ENCODE measurements around the gene PRDM16.
A peak's percentile ranks its signal among the peaks of the same experiment; 100 is the strongest.

The PRDM16 gene

DNA sequence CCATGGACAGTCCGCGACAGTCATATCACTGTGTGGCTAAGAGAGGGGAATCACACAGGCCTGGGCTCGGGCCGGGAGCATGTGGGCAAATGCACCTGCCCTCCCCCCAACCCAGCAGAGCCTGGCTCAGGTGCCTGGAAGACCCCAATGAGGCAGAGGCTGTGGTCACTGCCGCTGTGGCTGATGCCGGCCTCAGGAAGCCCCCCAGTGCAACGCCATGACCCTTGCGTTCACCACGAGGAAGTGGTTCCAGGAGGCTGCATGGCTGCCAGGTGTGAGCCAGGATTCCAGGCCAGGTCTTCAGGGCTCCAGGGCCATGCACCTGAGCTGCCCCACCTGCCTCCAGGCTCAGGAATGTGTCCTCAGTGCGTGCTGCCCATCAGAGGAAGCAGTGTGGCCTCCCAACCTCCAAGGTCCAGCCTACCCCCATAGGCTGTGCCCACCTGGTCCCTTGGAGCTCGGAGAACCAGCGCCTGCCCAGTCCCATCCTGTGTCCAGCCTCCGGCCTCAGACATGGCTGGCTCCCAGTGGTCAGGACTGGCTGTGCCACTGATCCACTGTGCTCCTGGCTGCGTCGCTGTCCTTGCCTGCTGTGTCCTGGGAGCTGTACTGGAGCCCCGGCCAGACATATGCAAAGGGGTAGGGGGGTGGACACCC, 393.5 kb downstream of the PRDM16 start:
- no peak for DNase-seq

GRCh38 chr1:3463013-3463385, 394.0 kb downstream of the PRDM16 start:
- DNase-seq = peak; percentile 1

DNA sequence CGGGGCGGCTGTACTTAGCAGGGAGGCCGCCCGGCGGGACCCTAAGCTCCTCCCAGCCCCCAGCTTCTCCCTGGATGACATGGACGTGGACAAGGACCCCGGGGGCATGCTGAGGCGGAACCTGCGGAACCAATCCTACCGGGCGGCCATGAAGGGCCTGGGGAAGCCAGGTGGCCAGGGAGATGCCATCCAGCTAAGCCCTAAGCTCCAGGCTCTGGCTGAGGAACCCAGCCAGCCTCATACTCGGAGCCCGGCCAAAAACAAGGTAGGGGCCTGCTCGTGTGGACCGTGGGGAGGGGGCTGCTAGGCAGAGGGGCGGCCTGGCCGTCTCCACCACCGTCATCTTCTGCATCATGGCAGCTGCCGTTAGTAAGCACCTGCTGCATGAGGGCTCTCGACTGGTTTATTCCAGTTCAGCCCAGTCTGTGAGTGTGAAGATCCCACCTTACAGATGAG, 394.4 kb downstream of the PRDM16 start:
- no peak for DNase-seq

GRCh38 chr1:3463891-3464648, 395.1 kb downstream of the PRDM16 start:
- DNase-seq = peak; percentile 0

GRCh38 chr1:3464649-3465025, 395.6 kb downstream of the PRDM16 start:
- DNase-seq = no peak

DNA sequence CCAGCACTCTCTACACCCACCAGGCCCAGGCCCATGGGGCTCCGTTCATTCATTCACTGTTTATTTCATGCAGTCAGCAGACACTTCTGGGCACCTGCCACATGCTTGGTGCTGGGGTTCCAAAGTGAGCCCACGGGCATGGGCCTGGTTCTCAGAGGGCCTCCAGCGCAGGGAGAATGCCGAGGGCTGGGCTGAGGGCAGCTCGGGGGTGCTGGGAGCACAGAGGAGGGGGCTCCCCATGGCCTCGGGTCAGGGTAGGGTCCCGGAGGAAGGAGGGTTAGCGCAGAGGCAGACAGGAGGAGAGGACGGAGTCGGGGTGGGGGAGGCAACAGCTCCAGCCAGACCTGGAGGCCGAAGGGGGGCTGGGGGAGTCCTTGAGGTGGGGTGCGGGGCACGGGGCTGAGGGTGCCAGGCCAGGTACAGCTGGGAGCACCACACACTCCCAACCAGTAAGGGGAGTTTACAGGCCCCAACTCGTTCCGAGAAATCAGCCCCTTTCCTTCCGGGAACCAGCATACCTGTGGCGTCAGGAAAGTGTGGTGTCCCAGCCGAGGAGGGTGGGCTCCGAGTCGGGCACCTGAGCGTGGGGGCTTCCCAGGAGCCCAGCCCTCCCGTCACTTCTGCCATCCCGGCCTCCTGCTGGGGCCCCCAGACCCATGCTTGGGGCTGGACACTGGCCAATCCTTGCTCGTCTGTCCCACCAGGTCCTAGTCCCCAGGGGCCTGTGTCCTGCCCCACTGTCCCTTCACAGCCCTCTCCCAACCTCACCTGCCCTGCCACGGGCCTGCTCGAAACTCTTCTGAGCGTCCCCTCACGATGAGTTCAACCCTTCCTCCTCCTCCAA, 396.3 kb downstream of the PRDM16 start:
- peak; percentile 0 for DNase-seq

- peak; percentile 0 for DNase-seq
Observed at GRCh38 chr1:3465935-3466321, 396.9 kb downstream of the PRDM16 start.

- DNase-seq = no peak
Observed at GRCh38 chr1:3466366-3467075, 397.5 kb downstream of the PRDM16 start.

DNA sequence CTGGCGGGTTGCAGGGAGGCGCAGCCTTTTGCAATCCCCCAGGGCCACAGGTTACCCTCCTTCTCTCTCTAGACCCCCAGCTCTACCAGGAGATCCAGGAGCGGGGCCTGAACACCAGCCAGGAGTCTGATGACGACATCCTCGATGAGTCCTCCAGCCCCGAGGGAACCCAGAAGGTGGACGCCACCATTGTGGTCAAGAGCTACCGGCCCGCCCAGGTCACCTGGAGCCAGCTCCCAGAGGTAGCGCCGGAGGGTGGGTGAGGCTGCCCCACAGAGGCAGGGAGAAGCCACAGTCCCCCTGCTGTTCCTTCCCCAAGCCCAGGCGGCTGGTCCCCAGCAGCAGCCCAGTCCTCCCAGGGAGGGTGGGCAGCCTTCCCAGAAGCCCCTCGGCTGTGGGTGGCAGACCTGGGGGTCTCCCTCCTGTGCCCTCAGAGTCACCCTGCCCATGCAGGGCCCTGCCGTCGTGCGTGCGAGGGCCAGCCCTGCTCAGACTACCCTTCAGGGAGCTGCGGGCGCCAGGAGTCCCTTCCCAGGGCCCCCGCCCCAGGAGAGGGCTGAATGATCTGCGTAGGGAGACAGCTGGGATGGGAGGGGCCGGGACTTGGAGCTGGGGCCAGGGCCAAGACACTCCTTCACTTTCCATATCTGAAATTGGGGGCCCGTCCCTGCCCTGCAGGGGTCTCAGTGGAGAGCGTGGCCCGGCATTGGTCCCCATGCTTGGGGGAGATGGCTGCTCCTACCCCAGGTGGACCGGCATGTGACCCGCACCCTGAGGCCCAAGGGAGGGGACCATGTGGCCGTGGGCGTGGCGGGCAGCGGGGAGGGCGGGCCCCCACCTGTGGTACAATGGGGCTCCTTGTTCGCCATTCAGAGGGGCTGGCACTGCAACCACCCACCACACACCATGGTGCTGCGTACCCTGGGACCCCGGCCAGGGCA, 398.4 kb downstream of the PRDM16 start:
- peak; percentile 0 for DNase-seq

GRCh38 chr1:3468236-3469103, 399.5 kb downstream of the PRDM16 start:
- peak; percentile 0 for DNase-seq

DNA sequence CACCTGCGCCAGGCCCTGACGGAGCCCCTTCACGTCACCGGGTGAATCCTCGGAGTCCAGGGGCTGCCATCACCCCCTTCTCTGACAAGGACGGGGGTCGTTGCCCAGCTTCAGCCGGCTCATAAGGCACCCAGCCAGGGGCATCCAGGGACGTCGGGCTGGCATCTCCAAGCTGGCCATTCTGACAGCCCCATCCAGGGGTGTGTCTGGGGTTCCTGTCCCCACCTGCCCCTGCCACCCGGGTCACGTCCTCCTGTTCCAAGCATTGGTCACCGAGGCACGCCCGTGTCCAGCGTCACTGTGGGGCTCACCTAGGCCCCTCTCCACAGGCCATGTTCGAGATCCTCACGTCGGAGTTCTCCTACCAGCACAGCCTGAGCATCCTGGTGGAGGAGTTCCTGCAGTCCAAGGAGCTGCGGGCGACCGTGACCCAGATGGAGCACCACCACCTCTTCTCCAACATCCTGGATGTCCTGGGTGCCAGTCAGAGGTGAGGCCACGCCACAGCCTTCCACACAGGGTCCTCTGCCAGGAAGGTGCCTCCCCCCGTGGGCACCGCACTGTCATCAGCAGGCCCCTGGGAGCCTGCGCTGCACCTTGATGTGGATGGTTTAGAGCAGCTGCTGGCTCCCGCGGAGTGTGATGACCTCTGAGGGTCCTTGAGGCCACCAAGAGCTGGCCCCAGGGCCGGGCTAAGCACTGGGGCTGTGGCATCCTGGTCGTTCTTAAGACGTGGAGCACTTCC, 400.3 kb downstream of the PRDM16 start:
- peak; percentile 0 for DNase-seq

DNA sequence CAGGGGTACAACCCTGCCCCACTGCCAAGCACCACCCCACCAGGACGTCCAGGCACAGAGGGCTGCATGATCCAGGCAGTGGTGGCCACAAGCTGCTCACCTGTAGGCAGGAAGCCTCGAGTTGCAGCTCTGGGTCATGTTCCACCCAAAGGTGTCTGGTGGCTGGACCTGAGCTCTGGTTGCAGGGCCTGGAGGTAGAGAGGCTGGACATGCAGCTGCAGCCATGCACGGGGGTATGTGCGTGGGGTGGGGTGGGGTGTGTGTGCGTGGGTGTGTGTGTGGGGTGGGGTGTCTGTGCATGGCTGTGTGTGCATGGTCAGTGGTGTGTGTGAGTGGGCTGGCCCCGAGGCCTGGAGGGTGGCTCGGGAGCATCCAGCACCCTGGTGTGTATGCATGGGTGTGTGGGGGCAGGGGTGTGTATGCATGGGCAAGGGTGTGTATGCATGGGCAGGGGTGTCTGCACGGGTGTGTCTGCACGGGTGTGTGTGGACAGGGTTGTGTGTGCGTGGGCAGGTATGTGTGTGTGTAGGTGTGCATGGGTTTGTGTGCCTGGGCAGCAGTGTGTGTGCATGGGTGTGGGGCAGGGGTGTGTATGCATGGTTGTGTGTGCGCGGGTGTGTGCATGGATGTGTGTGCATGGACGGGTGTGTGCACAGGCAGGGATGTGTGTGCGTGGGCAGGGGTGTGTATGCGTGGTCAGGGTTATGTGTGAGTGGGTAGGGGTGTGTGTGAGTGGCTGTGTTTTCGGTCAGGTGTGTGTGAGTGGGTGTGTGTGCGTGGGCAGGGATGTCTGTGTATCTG, 401.0 kb downstream of the PRDM16 start:
- DNase-seq = no peak

GRCh38 chr1:3470650-3471355, 401.8 kb downstream of the PRDM16 start:
- DNase-seq = no peak

- DNase-seq = no peak
Observed at GRCh38 chr1:3471356-3472087, 402.5 kb downstream of the PRDM16 start.

GRCh38 chr1:3472088-3472850, 403.3 kb downstream of the PRDM16 start:
- no peak for DNase-seq

GRCh38 chr1:3472906-3473305, 403.9 kb downstream of the PRDM16 start:
- DNase-seq = no peak

- no peak for DNase-seq
Observed at GRCh38 chr1:3473381-3473844, 404.4 kb downstream of the PRDM16 start.
